K562 (cell line): ENCODE results near the gene OPRD1. TPM values are rescaled to one million over a fixed set of nuclear protein-coding genes. Genes with fewer than 3 reads are reported as not detected.

Experiments
- BHLHE40 ChIP-seq: IDR thresholded peaks from 2 replicates; pipeline ENCODE4 v1.6.1; 2011; ENCODE audit warnings: low read length, improper control_type of control experiment
- CHD2 ChIP-seq: IDR thresholded peaks from 2 replicates; pipeline ENCODE4 v1.6.1; 2011; ENCODE audit warnings: low read depth, low read length
- ELF1 ChIP-seq: fragments of 200-800 bp; sonication (Bioruptor generic); IDR thresholded peaks from 2 replicates; pipeline ENCODE4 v1.6.1; 2016; ENCODE audit warnings: missing genetic modification characterization, missing compliant biosample characterization
- HDAC2 ChIP-seq: fragments of 450-650 bp; IDR thresholded peaks from 2 replicates; pipeline ENCODE4 v1.6.1; 2016; ENCODE audit warnings: mild to moderate bottlenecking
- MYBL2 ChIP-seq, 2 experiments: fragments of 450-650 bp in 1 of 2; sonication (generic) in 1 of 2; formaldehyde crosslinking in 1 of 2; IDR thresholded peaks; 2 replicates each; pipeline versions ENCODE4 v1.6.1 to v1.8.1; 2017 to 2022; ENCODE audit warnings: borderline replicate concordance in 1 of 2, inconsistent platforms in 1 of 2, low read depth in 1 of 2, mild to moderate bottlenecking in 1 of 2, missing genetic modification reagents in 1 of 2, moderate library complexity in 1 of 2
- PKNOX1 ChIP-seq: fragments of 450-650 bp; IDR thresholded peaks from 2 replicates; pipeline ENCODE4 v1.6.1; 2016
- ZBTB40 ChIP-seq, 2 experiments: fragments of 450-650 bp in 1 of 2; sonication (generic) in 1 of 2; formaldehyde crosslinking in 1 of 2; IDR thresholded peaks; 2 replicates each; pipeline versions ENCODE4 v1.7.1 to v1.9.0; 2016 to 2022; ENCODE audit warnings: inconsistent platforms in 1 of 2, mild to moderate bottlenecking in 1 of 2, missing genetic modification reagents in 1 of 2
- polyA plus RNA-seq, 8 experiments: library from polyadenylated mRNA; depleted of rRNA in 4 of 8; stranded (reverse) in 5 of 8; unstranded in 3 of 8; fragments of >200 nt; fragmentation: Nextera tagmentation in 2 of 8; fragmentation: Illumina TruSeq in 1 of 8; extraction: Ambion mirVana in 2 of 8; extraction: Trizol in 1 of 8; gene quantifications; 2 replicates each; pipeline versions ENCODE4 v1.2.1 to v1.2.3, GENCODE V29; 2011 to 2014; ENCODE audit warnings: inconsistent platforms in 1 of 8, missing spikeins in 1 of 8
- total RNA-seq, 7 experiments: library from RNA; depleted of rRNA in 6 of 7; stranded (reverse); fragments of >200 nt in 6 of 7; fragmentation: Illumina TruSeq in 2 of 7; extraction: Trizol in 2 of 7; gene quantifications; 2 replicates each; pipeline versions ENCODE4 v1.2.1 to v1.2.3, GENCODE V29; 2011 to 2021; ENCODE audit warnings: low replicate concordance in 1 of 7
- TF ChIP-seq, protein P1 (sequence below): fragments of 450-650 bp; IDR thresholded peaks from 2 replicates; pipeline ENCODE4 v1.6.1; 2018; ENCODE audit not compliant: partially characterized antibody

The OPRD1 gene
- total and polyA plus RNA-seq, 9 of the 15 experiments (the other 6 are each of a cell fraction or from before 2014, with no cell fraction given), result under 0.01 to 0.03 (median under 0.01) TPM; not detected in 6

GRCh38 chr1:28915031-28915895 is 103.3 kb downstream of the OPRD1 start (continued):
- TF ChIP-seq ZBTB40 (IDR thresholded peaks at IDR 0.05) (peak; percentile 46; the same call in 1 of the 2 replicates), ZBTB40 (CRISPR knock-in tag; IDR thresholded peaks at IDR 0.05) (no peak), BHLHE40 (peak; percentile 76), HDAC2 (0 out of 2 replicates have a peak, but pooled peaks have one; percentile 42), ELF1 (tag) (no peak), PKNOX1 (0 out of 2 replicates have a peak, but pooled peaks have one; percentile 8), CHD2 (no peak), MYBL2 (IDR thresholded peaks at IDR 0.05; ENCODE audit: low read depth) (no peak), MYBL2 (CRISPR knock-in tag; IDR thresholded peaks at IDR 0.05; ENCODE audit: borderline replicate concordance) (no peak)
- TF ChIP-seq, protein P1, sequence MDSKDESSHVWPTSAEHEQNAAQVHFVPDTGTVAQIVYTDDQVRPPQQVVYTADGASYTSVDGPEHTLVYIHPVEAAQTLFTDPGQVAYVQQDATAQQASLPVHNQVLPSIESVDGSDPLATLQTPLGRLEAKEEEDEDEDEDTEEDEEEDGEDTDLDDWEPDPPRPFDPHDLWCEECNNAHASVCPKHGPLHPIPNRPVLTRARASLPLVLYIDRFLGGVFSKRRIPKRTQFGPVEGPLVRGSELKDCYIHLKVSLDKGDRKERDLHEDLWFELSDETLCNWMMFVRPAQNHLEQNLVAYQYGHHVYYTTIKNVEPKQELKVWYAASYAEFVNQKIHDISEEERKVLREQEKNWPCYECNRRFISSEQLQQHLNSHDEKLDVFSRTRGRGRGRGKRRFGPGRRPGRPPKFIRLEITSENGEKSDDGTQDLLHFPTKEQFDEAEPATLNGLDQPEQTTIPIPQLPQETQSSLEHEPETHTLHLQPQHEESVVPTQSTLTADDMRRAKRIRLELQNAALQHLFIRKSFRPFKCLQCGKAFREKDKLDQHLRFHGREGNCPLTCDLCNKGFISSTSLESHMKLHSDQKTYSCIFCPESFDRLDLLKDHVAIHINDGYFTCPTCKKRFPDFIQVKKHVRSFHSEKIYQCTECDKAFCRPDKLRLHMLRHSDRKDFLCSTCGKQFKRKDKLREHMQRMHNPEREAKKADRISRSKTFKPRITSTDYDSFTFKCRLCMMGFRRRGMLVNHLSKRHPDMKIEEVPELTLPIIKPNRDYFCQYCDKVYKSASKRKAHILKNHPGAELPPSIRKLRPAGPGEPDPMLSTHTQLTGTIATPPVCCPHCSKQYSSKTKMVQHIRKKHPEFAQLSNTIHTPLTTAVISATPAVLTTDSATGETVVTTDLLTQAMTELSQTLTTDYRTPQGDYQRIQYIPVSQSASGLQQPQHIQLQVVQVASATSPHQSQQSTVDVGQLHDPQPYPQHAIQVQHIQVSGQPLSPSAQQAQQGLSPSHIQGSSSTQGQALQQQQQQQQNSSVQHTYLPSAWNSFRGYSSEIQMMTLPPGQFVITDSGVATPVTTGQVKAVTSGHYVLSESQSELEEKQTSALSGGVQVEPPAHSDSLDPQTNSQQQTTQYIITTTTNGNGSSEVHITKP, result peak; percentile 56
